HG03045 (cell line): ENCODE measurements around the gene SAMD1.

Experiments used
- ATAC-seq: cut with Tn5 transposase; IDR thresholded peaks from one replicate; pipeline ENCODE4 v1.9.1; 2021; ENCODE audit warnings: mild to moderate bottlenecking, moderate library complexity; ENCODE audit not compliant: unreplicated experiment

The SAMD1 gene

DNA sequence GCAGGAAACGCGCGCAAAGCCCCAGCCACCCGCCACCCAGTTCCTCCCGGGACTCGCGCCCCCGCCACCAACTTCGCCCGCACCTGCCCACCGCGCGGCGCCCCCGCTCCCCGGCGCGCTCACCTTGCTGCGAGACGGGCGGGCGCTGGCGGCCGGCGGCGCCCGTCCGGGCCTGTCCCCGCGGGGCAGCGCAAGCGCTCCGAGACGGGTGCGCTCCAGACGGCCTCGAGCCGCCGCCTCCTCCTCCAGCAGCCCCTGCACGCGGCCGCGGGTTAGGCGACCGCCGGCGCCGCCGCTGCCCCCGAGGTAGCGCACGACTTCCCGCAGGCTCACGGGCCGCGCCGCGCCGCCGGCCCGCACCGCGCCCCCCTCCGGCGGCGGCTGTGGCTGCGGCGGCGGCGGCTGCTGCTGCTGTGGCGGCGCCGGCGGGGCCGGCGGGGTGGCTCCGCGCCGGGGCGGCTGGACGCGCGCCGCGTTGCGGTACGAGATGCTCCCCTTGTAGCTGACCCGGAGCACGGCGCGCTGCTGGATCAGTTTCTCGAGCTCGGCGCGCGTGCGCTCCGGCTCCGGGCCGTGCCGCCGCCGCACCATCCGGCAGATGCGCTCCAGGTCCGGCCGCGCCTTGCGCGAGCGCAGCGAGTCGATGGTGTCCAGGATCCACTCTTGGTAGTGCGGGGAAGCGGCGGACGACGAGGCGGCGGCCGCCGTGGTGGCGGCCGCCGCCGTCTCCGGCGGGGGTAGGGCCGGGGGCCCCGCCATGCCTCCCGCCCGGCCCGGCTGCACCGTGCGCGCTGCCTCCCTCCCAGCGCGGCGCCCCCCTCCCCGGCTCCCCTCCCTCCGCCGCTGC, 666 bp downstream of the SAMD1 start:
- peak; percentile 19 for ATAC-seq

DNA sequence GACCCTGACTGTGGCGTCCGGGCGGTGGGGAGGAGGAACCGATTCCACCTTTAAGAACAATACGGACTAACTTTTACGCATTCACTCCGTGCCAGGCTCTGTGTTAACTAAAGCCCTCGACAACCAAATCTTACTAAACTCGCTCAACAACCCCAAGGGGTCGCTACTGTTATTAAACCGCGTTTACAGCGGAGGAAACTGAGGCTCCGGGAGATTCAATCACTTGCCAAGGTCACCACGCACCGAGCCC, 1.2 kb downstream of the SAMD1 start:
- ATAC-seq = no peak

DNA sequence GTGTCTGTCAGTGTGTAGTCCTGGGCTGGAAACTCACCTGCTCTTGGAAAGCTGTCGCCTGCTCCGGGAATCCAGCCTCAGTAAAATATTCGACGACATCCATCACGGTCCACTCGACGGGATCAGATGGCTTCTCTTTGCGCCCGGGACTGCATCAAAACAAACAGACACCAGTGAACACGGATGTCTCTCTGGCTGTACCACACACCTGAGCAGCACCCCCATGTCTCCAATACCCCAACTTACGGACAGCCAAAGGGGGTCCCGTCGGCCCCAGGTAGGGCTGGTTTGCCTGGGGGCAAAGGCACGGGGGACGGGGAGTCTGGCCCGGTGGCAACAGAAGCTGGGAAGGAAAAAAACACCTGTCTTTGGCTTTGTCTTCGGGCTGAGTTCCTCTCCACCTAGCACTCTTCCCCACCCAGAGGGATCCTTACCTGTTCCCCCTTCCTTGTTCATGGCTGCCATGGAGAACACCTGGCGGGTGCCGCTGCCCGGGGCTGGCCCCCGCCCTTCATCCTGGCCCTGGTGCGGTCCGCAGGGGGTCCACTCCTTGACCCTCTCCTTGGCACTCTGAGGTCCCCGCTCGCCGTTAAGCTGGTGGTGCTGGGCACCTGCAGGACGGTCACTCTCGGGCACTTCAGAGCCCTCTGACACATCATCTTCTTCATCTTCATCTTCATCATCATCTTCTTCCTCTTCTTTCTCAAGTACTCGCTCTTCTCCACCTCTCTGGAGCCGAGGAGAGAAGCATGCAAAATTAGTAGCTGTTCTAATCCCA, 1.7 kb downstream of the SAMD1 start:
- no peak for ATAC-seq

DNA sequence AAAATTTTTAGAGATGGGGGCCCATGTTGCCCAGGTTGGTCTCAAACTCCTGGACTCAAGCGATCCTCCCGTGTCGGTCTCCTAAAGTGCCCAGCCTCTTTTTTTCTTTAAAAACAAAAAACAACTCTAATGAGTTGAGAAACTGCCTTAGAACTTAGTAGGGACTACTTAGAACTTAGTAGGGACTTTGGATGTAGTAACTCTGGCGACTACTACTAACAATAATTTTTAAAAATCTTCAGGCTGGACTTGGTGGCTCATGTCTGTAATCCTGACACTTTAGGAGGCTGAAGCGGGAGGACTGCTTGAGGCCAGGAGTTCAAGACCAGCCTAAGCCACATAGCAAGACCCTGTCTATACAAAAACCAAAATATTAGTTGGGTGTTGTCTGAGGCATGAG, 4.5 kb downstream of the SAMD1 start:
- ATAC-seq = no peak

GRCh38 chr19:14085309-14085995, 5.1 kb downstream of the SAMD1 start, which contains the start of gene C19orf67:
TSS of gene C19orf67 (minus strand) at chr19:14085783. CDS start at chr19:14085627, 156 bp downstream.
- no peak for ATAC-seq

DNA sequence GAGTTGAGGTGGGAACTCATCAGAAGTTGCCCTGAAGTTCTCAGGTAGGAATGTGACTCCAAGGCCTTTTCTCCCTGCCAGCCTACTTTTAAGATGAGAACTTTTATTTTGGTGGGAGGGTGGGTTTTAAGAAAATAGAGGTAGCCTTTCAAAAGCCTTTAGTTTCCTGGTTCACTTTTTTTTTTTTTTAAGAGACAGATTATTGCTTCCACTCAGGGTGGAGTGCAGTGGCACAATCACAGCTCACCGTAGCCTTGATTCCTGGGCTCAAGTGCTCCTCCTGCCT, 7.9 kb downstream of the SAMD1 start:
- no peak for ATAC-seq

GRCh38 chr19:14081797-14082674, 8.5 kb downstream of the SAMD1 start:
- ATAC-seq = peak; percentile 5

GRCh38 chr19:14080887-14081796, 9.4 kb downstream of the SAMD1 start:
- ATAC-seq = peak; percentile 78

DNA sequence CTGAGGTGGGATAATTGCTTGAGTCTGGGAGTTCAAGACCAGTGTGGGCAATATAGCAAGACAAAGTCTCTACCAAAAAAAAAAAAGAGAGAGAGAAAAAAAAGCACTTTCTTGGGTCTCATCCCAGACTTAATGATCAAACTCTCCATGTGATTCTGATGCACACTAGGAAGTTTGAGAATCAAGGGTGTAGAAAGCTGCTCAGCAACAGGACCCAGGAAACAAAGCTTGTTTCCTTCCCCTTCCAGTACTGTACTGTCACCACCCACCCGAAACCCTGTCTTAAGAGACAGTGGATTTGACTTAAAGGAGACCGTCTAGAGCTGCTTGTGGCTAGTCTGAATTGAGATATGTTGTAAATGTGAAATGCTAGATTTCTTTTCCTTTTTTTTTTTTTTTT, 12.1 kb downstream of the SAMD1 start:
- no peak for ATAC-seq

- no peak for ATAC-seq
Measured at GRCh38 chr19:14073925-14074838, 16.4 kb downstream of the SAMD1 start.

DNA sequence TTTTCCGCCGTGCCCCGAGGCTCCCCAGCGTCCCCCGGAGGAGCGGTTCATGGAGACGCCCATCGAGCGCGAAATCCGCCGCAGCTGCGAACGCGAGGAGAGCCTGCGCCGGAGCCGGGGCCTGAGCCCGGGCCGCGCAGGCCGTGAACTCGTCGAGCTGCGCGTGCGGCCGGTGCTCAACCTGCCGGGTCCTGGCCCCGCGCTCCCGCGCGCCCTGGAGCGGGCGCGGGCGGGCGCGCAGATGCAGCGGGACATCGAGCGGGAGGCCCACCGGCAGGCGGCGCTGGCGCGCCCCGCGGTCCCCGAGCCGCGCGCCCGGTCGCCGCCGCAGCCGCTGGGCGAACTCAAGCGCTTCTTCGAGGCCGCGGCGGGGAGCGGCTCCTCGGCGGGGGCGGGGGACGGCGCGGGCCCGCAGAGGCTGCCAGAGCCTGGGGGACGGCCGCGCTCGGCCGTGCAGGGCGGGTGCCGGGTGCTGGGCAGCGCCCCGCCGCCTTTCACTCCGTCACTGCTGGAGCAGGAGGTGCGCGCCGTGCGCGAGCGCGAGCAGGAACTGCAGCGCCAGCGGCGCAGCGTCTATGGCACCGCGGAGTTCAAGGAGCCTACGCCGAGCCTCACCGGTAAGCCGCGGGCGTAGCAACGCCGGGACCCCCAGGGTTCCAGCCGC, 17.2 kb downstream of the SAMD1 start:
- ATAC-seq = peak; percentile 55

DNA sequence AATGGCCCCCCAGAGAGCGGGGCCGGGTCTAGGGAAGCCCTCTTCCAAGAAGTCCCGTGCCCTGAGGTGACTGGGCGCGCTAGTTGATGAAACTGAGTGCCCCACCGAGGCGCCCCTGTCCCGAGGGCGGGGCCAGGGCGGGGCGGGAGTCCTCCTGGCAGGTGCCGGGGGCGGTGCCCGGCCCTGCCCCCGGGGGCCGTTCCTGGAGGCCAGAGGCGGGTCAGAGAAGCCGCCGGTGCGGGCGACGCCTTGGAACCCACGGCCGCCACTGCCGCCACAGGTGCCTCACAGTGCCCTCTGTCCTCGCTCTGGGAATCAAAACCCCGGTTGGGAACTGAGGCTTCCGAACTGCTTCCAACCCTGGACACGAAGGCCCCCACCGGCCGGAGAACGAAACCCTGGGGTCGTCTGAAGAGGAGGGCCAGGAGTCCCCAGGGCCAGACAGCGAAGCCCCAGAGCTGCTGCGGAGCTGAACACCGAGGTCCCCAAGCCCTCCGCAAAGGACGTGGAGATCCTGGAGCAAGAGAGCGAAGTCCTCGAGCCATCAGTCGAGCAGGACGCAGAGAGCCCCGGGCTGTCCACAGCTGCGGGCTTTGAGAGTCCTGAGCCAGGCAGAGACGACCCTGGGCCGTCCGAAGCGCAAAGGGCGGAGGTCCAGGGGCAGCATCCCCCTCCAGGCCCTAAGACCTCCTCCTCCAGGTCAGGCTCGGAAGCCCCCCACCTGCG, 17.9 kb downstream of the SAMD1 start, which contains the start of gene MISP3:
MISP3 (plus strand) TSS at position 252 of the 726 bp plus-strand sequence. CDS start 524 bp downstream, outside the sequence.
- no peak for ATAC-seq

- ATAC-seq = no peak
Measured at GRCh38 chr19:14070268-14071050, 20.1 kb downstream of the SAMD1 start.

DNA sequence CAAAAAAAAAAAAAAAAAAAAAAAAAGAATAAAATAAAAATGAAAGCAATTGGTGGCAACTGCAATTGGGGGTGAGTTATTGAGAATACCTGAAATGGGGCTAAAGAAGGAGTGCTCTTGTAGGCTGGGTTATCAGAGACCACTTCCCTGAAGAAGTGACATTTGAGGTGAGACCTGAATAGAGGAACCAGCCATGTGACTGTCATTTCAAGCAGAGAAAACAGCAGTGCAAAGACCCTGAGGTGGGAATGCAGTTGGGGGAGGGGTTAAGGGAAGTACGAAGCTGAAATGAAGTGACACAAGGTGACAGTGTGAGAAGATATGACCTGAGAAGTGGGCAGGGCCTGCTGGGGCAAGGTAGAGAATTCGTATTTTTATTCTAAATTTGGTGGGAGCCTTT, 24.4 kb downstream of the SAMD1 start:
- no peak for ATAC-seq

- ATAC-seq = no peak
Measured at GRCh38 chr19:14063105-14063504, 27.4 kb downstream of the SAMD1 start.

- ATAC-seq = no peak
Measured at GRCh38 chr19:14062558-14062855, 28.0 kb downstream of the SAMD1 start.
